GM19328 (cell line): Measurements from ENCODE around the gene RIOK2.
A peak's percentile ranks its signal among the peaks of the same experiment; 100 is the strongest.
"Not testable (repeated sequence)": the region's sequence is repeated elsewhere in the genome, so short reads cannot be mapped to it uniquely, and the experiment has no call there.

ENCODE experiments used
- ATAC-seq: cut with Tn5 transposase; IDR thresholded peaks from one replicate; pipeline ENCODE4 v1.9.1; 2021; ENCODE audit warnings: mild to moderate bottlenecking, moderate library complexity; ENCODE audit not compliant: unreplicated experiment

The RIOK2 gene

GRCh38 chr5:97183100-97183929 lies at the start of gene RIOK2:
RIOK2 (minus strand) TSS chr5:97183247; CDS start chr5:97183191, 56 bp downstream.
- ATAC-seq = peak; percentile 92

GRCh38 chr5:97231025-97231636 lies 48.1 kb upstream of the RIOK2 start:
- peak; percentile 86 for ATAC-seq

GRCh38 chr5:97229688-97230285 lies 46.7 kb upstream of the RIOK2 start:
- no peak for ATAC-seq

- ATAC-seq = no peak
Observed at GRCh38 chr5:97229196-97229595, 46.1 kb upstream of the RIOK2 start.

- ATAC-seq = no peak
Observed at GRCh38 chr5:97225222-97225621, 42.2 kb upstream of the RIOK2 start.

GRCh38 chr5:97224112-97224750 lies 41.2 kb upstream of the RIOK2 start:
- no peak for ATAC-seq

GRCh38 chr5:97223596-97223995 lies 40.5 kb upstream of the RIOK2 start:
- ATAC-seq = no peak

GRCh38 chr5:97209343-97209742 lies 26.3 kb upstream of the RIOK2 start:
- no peak for ATAC-seq

GRCh38 chr5:97208714-97209113 lies 25.7 kb upstream of the RIOK2 start:
- ATAC-seq = no peak

- no peak for ATAC-seq
Observed at GRCh38 chr5:97208184-97208713, 25.2 kb upstream of the RIOK2 start.

GRCh38 chr5:97194366-97194765 lies 11.3 kb upstream of the RIOK2 start:
- no peak for ATAC-seq

GRCh38 chr5:97193355-97193688 lies 10.3 kb upstream of the RIOK2 start:
- ATAC-seq = no peak

GRCh38 chr5:97192580-97193354 lies 9.7 kb upstream of the RIOK2 start:
- no peak for ATAC-seq

GRCh38 chr5:97191893-97192292 lies 8.8 kb upstream of the RIOK2 start:
- ATAC-seq = no peak

GRCh38 chr5:97189523-97189922 lies 6.5 kb upstream of the RIOK2 start:
- not testable (repeated sequence) for ATAC-seq

GRCh38 chr5:97183930-97184213 lies 825 bp upstream of the RIOK2 start:
- ATAC-seq = no peak

- ATAC-seq = no peak
Observed at GRCh38 chr5:97182571-97183099, 412 bp downstream of the RIOK2 start.

- ATAC-seq = no peak
Observed at GRCh38 chr5:97181856-97182545, 1.0 kb downstream of the RIOK2 start.

GRCh38 chr5:97179457-97179856 lies 3.6 kb downstream of the RIOK2 start:
- not testable (repeated sequence) for ATAC-seq

GRCh38 chr5:97172227-97172626 lies 10.8 kb downstream of the RIOK2 start:
- no peak for ATAC-seq
